HepG2 (cell line): ENCODE data around the gene TPM2. TPM values are rescaled to one million over a fixed set of nuclear protein-coding genes. Genes with fewer than 3 reads are reported as not detected.

Experiments
- AHR ChIP-seq: IDR thresholded peaks from 2 replicates; pipeline ENCODE4 v1.6.1; 2018; ENCODE audit warnings: missing genetic modification reagents, missing compliant biosample characterization
- GTF2F1 ChIP-seq: fragments of 150-350 bp; IDR thresholded peaks from 2 replicates; pipeline ENCODE4 v1.6.1; 2014; ENCODE audit warnings: low read length
- GTF3A ChIP-seq: sonication (generic); formaldehyde crosslinking; conservative IDR thresholded peaks from 2 replicates; pipeline ENCODE4 v1.4.0; 2020; ENCODE audit warnings: mild to moderate bottlenecking, missing genetic modification reagents
- HNRNPL ChIP-seq: fragments of 200-400 bp; formaldehyde crosslinking; IDR thresholded peaks from 2 replicates; pipeline ENCODE4 v1.6.1; 2017; ENCODE audit warnings: mild to moderate bottlenecking, low read depth, low read length
- JUNB ChIP-seq: sonication (generic); formaldehyde crosslinking; IDR thresholded peaks from 2 replicates; pipeline ENCODE4 v1.8.0; 2022; ENCODE audit warnings: missing genetic modification reagents, mild to moderate bottlenecking, borderline replicate concordance
- KDM4B ChIP-seq: sonication (generic); formaldehyde crosslinking; IDR thresholded peaks from 2 replicates; pipeline ENCODE4 v1.4.0; 2020; ENCODE audit warnings: missing genetic modification reagents
- MAZ ChIP-seq, 2 experiments: sonication (generic) in 1 of 2; formaldehyde crosslinking in 1 of 2; IDR thresholded peaks; 2 replicates each; pipeline versions ENCODE4 v1.5.0 to v1.6.1; 2012 to 2020; ENCODE audit warnings: low read depth in 2 of 2, mild to moderate bottlenecking in 2 of 2, borderline replicate concordance in 1 of 2, improper control_type of control experiment in 1 of 2, low read length in 1 of 2, missing genetic modification reagents in 1 of 2, moderate library complexity in 1 of 2
- MIXL1 ChIP-seq: IDR thresholded peaks from 2 replicates; pipeline ENCODE4 v1.6.1; 2016
- NR2F1 ChIP-seq, 2 experiments: fragments of 450-650 bp in 1 of 2; formaldehyde crosslinking in 1 of 2; IDR thresholded peaks; 2 replicates each; pipeline versions ENCODE4 v1.5.0 to v1.6.1; 2016 to 2020; ENCODE audit warnings: mild to moderate bottlenecking in 1 of 2, missing compliant biosample characterization in 1 of 2, missing genetic modification reagents in 1 of 2, moderate library complexity in 1 of 2
- POGK ChIP-seq: sonication (generic); formaldehyde crosslinking; conservative IDR thresholded peaks from 2 replicates; pipeline ENCODE4 v1.8.0; 2022; ENCODE audit warnings: mild to moderate bottlenecking, moderate library complexity, missing genetic modification reagents
- SAFB2 ChIP-seq: sonication (generic); formaldehyde crosslinking; IDR thresholded peaks from 2 replicates; pipeline ENCODE4 v1.5.1; 2020; ENCODE audit warnings: missing genetic modification reagents, low read depth, mild to moderate bottlenecking, borderline replicate concordance
- SIN3B ChIP-seq: fragments of 150-350 bp; IDR thresholded peaks from 2 replicates; pipeline ENCODE4 v1.6.1; 2014; ENCODE audit warnings: low read length
- ZNF207 ChIP-seq: fragments of 450-650 bp; IDR thresholded peaks from 2 replicates; pipeline ENCODE4 v1.6.1; 2016; ENCODE audit warnings: antibody characterized with exemption, borderline replicate concordance
- ZNF232 ChIP-seq: sonication (generic); formaldehyde crosslinking; IDR thresholded peaks from 2 replicates; pipeline ENCODE4 v1.4.0; 2020; ENCODE audit warnings: missing genetic modification reagents, borderline replicate concordance
- ZNF333 ChIP-seq: sonication (generic); formaldehyde crosslinking; IDR thresholded peaks from 2 replicates; pipeline ENCODE4 v1.4.0; 2020; ENCODE audit warnings: mild to moderate bottlenecking, missing genetic modification reagents, borderline replicate concordance
- ZNF431 ChIP-seq: sonication (generic); formaldehyde crosslinking; IDR thresholded peaks from 2 replicates; pipeline ENCODE4 v1.9.0; 2022; ENCODE audit warnings: missing genetic modification reagents, low read depth, mild to moderate bottlenecking, borderline replicate concordance
- ZNF446 ChIP-seq: sonication (generic); formaldehyde crosslinking; IDR thresholded peaks from 2 replicates; pipeline ENCODE4 v1.5.0; 2020; ENCODE audit warnings: mild to moderate bottlenecking, missing genetic modification reagents
- ZNF496 ChIP-seq: sonication (generic); formaldehyde crosslinking; IDR thresholded peaks from 2 replicates; pipeline ENCODE4 v1.8.1; 2023; ENCODE audit warnings: mild to moderate bottlenecking, moderate library complexity, missing genetic modification reagents; ENCODE audit not compliant: insufficient replicate concordance
- ZNF75D ChIP-seq: sonication (generic); formaldehyde crosslinking; IDR thresholded peaks from 2 replicates; pipeline ENCODE4 v1.8.1; 2023; ENCODE audit warnings: missing genetic modification reagents, mild to moderate bottlenecking, borderline replicate concordance
- ZNF83 ChIP-seq: sonication (generic); formaldehyde crosslinking; IDR thresholded peaks from 2 replicates; pipeline ENCODE4 v1.4.0; 2020; ENCODE audit warnings: missing genetic modification reagents, mild to moderate bottlenecking, borderline replicate concordance
- ZNF879 ChIP-seq: sonication (generic); formaldehyde crosslinking; IDR thresholded peaks from 2 replicates; pipeline ENCODE4 v1.8.1; 2023; ENCODE audit warnings: missing genetic modification reagents
- polyA plus RNA-seq, 8 experiments: library from polyadenylated mRNA; depleted of rRNA in 3 of 8; stranded (reverse) in 7 of 8; unstranded in 1 of 8; fragments of >200 nt; fragmentation: Illumina TruSeq in 4 of 8; extraction: Trizol in 4 of 8; gene quantifications; 2 replicates each; pipeline versions ENCODE4 v1.2.1 to v1.2.3, GENCODE V29; 2011 to 2016; ENCODE audit warnings: low read depth in 4 of 8, missing spikeins in 1 of 8, mixed read lengths in 1 of 8; ENCODE audit not compliant: insufficient read depth in 1 of 8
- total RNA-seq, 5 experiments: library from RNA; depleted of rRNA; stranded (reverse); fragments of >200 nt; fragmentation: Illumina TruSeq; extraction: Trizol; gene quantifications; 2 replicates each; pipeline ENCODE4 v1.2.3, GENCODE V29; 2016; ENCODE audit warnings: low read depth in 1 of 5
- TF ChIP-seq, protein P1 (sequence below): IDR thresholded peaks from 2 replicates; pipeline ENCODE4 v1.6.1; 2018; ENCODE audit warnings: missing genetic modification reagents
- TF ChIP-seq, protein P2 (sequence below): sonication (generic); formaldehyde crosslinking; IDR thresholded peaks from 2 replicates; pipeline ENCODE4 v1.8.0; 2022; ENCODE audit warnings: mild to moderate bottlenecking, missing genetic modification reagents, borderline replicate concordance
- TF ChIP-seq, protein P3 (sequence below): sonication (generic); formaldehyde crosslinking; IDR thresholded peaks from 2 replicates; pipeline ENCODE4 v1.8.1; 2022; ENCODE audit warnings: mild to moderate bottlenecking, missing genetic modification reagents

TPM2 gene
- total and polyA plus RNA-seq, 2 of the 13 experiments (the other 11 are each of a cell fraction or from before 2014, with no cell fraction given) = 3.1 to 10.7 TPM

- TF ChIP-seq, protein P1, sequence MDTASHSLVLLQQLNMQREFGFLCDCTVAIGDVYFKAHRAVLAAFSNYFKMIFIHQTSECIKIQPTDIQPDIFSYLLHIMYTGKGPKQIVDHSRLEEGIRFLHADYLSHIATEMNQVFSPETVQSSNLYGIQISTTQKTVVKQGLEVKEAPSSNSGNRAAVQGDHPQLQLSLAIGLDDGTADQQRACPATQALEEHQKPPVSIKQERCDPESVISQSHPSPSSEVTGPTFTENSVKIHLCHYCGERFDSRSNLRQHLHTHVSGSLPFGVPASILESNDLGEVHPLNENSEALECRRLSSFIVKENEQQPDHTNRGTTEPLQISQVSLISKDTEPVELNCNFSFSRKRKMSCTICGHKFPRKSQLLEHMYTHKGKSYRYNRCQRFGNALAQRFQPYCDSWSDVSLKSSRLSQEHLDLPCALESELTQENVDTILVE (CRISPR knock-in tag) = peak; percentile 33; the same call in 1 of the 2 replicates
- TF ChIP-seq GTF3A (CRISPR knock-in tag) = no peak
- no peak for TF ChIP-seq ZNF83
- TF ChIP-seq, protein P2, sequence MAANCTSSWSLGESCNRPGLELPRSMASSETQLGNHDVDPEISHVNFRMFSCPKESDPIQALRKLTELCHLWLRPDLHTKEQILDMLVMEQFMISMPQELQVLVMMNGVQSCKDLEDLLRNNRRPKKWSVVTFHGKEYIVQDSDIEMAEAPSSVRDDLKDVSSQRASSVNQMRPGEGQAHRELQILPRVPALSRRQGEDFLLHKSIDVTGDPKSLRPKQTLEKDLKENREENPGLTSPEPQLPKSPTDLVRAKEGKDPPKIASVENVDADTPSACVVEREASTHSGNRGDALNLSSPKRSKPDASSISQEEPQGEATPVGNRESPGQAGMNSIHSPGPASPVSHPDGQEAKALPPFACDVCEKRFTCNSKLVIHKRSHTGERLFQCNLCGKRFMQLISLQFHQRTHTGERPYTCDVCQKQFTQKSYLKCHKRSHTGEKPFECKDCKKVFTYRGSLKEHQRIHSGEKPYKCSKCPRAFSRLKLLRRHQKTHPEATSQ = no peak
- TF ChIP-seq SIN3B = no peak
- TF ChIP-seq ZNF207 = no peak
- 0 out of 2 replicates have a peak, but pooled peaks have one; percentile 72 for TF ChIP-seq ZNF75D (CRISPR knock-in tag)
- no peak for TF ChIP-seq ZNF431 (CRISPR knock-in tag)
- TF ChIP-seq MAZ (IDR thresholded peaks at IDR 0.05; ENCODE audit: borderline replicate concordance, low read depth, low read length) = no peak; the same call in 1 of the 2 replicates
- TF ChIP-seq MAZ (CRISPR knock-in tag; IDR thresholded peaks at IDR 0.05; ENCODE audit: low read depth) = no peak
- peak; percentile 40; the same call in 1 of the 2 replicates for TF ChIP-seq HNRNPL
- TF ChIP-seq SAFB2 (CRISPR knock-in tag) = no peak; the same call in 1 of the 2 replicates
- no peak for TF ChIP-seq AHR (CRISPR knock-in tag)
- no peak for TF ChIP-seq ZNF496 (CRISPR knock-in tag)
- no peak for TF ChIP-seq MIXL1
- TF ChIP-seq KDM4B = peak; percentile 73; the same call in 1 of the 2 replicates
- TF ChIP-seq ZNF333 = peak; percentile 71; the same call in 1 of the 2 replicates
- TF ChIP-seq GTF2F1 = no peak
- TF ChIP-seq, protein P3, sequence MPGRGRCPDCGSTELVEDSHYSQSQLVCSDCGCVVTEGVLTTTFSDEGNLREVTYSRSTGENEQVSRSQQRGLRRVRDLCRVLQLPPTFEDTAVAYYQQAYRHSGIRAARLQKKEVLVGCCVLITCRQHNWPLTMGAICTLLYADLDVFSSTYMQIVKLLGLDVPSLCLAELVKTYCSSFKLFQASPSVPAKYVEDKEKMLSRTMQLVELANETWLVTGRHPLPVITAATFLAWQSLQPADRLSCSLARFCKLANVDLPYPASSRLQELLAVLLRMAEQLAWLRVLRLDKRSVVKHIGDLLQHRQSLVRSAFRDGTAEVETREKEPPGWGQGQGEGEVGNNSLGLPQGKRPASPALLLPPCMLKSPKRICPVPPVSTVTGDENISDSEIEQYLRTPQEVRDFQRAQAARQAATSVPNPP (CRISPR knock-in tag) = no peak; the same call in none of the 2 replicates
- no peak for TF ChIP-seq ZNF232 (CRISPR knock-in tag)
- TF ChIP-seq JUNB (CRISPR knock-in tag) = no peak
- TF ChIP-seq NR2F1 (CRISPR knock-in tag; IDR thresholded peaks at IDR 0.05) = no peak
- no peak; the same call in 1 of the 2 replicates for TF ChIP-seq ZNF879 (CRISPR knock-in tag)
- TF ChIP-seq ZNF446 (CRISPR knock-in tag) = no peak
- TF ChIP-seq POGK (CRISPR knock-in tag) = no peak
Observed at GRCh38 chr9:35658137-35658967, 31.4 kb downstream of the TPM2 start, which contains the start of gene CCDC107 (continued).
